ENCODE results near the gene HOXA6. TPM values are rescaled to one million over a fixed set of nuclear protein-coding genes. Genes with fewer than 3 reads are reported as not detected.

Gene HOXA6
- total RNA-seq, 1 experiment from 2014 or later, result not detected

DNA sequence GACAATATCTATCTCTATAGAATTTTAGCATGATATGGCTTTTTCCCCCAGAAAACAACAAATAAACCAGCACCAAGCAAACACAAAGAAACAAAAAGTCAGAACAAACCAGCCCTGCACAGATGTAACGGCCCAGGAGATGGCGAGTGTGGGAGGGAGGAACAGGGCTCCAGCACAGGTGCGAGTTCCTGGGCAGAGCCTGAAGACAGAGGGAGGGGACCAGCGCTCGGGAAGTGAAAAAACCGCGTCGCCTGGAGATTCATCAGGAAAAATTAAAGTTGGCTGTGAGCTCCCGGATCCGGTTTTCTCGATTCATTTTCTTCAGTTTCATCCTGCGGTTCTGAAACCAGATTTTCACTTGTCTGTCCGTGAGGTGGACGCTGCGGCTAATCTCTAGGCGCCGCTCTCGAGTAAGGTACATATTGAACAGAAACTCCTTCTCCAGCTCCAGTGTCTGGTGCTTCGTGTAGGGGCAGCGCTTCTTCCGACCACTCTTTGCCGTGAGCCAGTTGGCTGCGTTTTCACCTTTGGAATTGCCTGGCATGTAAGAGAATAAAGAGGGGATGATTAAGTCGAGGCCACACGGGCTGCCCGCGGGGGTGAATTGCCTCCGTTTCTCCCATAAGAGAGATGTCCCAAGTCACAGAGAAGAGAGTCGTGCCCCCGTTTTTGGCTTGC is 24.2 kb upstream of the HOXA6 start:
- peak overlapping the region in 1 of 2 experiments; percentile 21; a peak in 1 of 5 replicates for H3K4me3 Mint-ChIP-seq
- DNase-seq, result peak; percentile 56
- peaks cover 97% of the 10 kb centered on the region for H3K27me3 ChIP-seq (ENCODE audit: insufficient read depth, low read length)
- H4K8ac ChIP-seq (replicated peaks; ENCODE audit: insufficient read length, low read depth, low read length), result no peak overlapping the region
- no peaks in the 10 kb centered on the region for H3K79me2 ChIP-seq (ENCODE audit: insufficient read depth, low read length)
- no peaks in the 10 kb centered on the region for H3K4me1 ChIP-seq (ENCODE audit: insufficient read depth, low read length)
- H3K4ac ChIP-seq (ENCODE audit: low read depth, low read length), result no peak overlapping the region
- peak overlapping the region in 1 of 3 experiments; percentile 68; a peak in 1 of 7 replicates for H3K27ac Mint-ChIP-seq
- H2AFZ ChIP-seq (ENCODE audit: low read length), result no peak overlapping the region
- no peaks in the 10 kb centered on the region for H3K9me3 ChIP-seq (ENCODE audit: control insufficient read depth, low read depth, low read length)
- peaks cover 6 to 23% of the 10 kb centered on the region in 2 experiments for H3K9me3 Mint-ChIP-seq
- H2BK12ac ChIP-seq (ENCODE audit: insufficient read length, low read depth, low read length), result no peak overlapping the region
- H3K36me3 Mint-ChIP-seq (ENCODE audit: insufficient read depth in 1 of 3, low read depth in 3 of 3), result no peaks in the 10 kb centered on the region; a peak in 1 of 7 replicates
- no peak overlapping the region for H4K5ac ChIP-seq (ENCODE audit: insufficient read length, low read depth, low read length)
- no peak overlapping the region for H3K56ac ChIP-seq (ENCODE audit: insufficient read length, low read depth, low read length)
- no peak overlapping the region for H3K23ac ChIP-seq (ENCODE audit: insufficient read length, low read depth, low read length)
- H3K79me1 ChIP-seq (ENCODE audit: insufficient read depth, low read depth, low read length, poor library complexity, severe bottlenecking), result no peaks in the 10 kb centered on the region
- H3K9ac ChIP-seq (ENCODE audit: extremely low read depth, insufficient read length, low read length), result no peak overlapping the region
- no CpG with 5 or more reads among the region's 30 CpGs for WGBS (ENCODE audit: extremely low coverage, insufficient read length, low lambda C conversion rate)
- H3K27me3 Mint-ChIP-seq (ENCODE audit: low read depth), result peaks cover 98% of the 10 kb centered on the region
- no peak overlapping the region for H3K18ac ChIP-seq (ENCODE audit: insufficient read length, low read depth, low read length)
- H2BK120ac ChIP-seq (ENCODE audit: low read depth, low read length, poor library complexity, severe bottlenecking), result no peak overlapping the region
- TF ChIP-seq, protein P1, sequence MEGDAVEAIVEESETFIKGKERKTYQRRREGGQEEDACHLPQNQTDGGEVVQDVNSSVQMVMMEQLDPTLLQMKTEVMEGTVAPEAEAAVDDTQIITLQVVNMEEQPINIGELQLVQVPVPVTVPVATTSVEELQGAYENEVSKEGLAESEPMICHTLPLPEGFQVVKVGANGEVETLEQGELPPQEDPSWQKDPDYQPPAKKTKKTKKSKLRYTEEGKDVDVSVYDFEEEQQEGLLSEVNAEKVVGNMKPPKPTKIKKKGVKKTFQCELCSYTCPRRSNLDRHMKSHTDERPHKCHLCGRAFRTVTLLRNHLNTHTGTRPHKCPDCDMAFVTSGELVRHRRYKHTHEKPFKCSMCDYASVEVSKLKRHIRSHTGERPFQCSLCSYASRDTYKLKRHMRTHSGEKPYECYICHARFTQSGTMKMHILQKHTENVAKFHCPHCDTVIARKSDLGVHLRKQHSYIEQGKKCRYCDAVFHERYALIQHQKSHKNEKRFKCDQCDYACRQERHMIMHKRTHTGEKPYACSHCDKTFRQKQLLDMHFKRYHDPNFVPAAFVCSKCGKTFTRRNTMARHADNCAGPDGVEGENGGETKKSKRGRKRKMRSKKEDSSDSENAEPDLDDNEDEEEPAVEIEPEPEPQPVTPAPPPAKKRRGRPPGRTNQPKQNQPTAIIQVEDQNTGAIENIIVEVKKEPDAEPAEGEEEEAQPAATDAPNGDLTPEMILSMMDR (conservative IDR thresholded peaks at IDR 0.05), result no peak
- no peaks in the 10 kb centered on the region for H4K20me1 ChIP-seq (ENCODE audit: control insufficient read depth, insufficient read depth, insufficient read length)
- no peak overlapping the region for H3K14ac ChIP-seq (ENCODE audit: insufficient read depth, low read length)
- H3K27ac ChIP-seq (ENCODE audit: insufficient read length, low read depth, low read length), result no peak overlapping the region
- no peak overlapping the region for H2AK5ac ChIP-seq (ENCODE audit: insufficient read length, low read length)
- no peak overlapping the region for H2BK5ac ChIP-seq (ENCODE audit: insufficient read length, low read length)
- no peak overlapping the region for H4K91ac ChIP-seq (ENCODE audit: insufficient read length, low read depth, low read length)
- H3K23me2 ChIP-seq (ENCODE audit: insufficient read length, low read depth, low read length, poor library complexity, severe bottlenecking), result no peaks in the 10 kb centered on the region
- H2BK20ac ChIP-seq (ENCODE audit: low read depth, low read length, poor library complexity, severe bottlenecking), result no peak overlapping the region
- H3K4me1 Mint-ChIP-seq, result peaks cover 0 to 6% of the 10 kb centered on the region in 2 experiments; a peak in 2 of 4 replicates
- no peak overlapping the region for H3K4me2 ChIP-seq (ENCODE audit: insufficient read depth, insufficient read length, low read length)
- H2BK15ac ChIP-seq (ENCODE audit: low read depth, low read length), result no peak overlapping the region
- H3T11ph ChIP-seq (ENCODE audit: low read length), result no peak overlapping the region

All from H9 (cell line).